Measurements from ENCODE around the gene GBX2. TPM values are rescaled to one million over a fixed set of nuclear protein-coding genes. Genes with fewer than 3 reads are reported as not detected.

Gene GBX2
- total RNA-seq, 1 experiment from 2014 or later = not detected

- peaks cover 57% of the 10 kb centered on the region for H3K27me3 Mint-ChIP-seq (ENCODE audit: insufficient read depth, unreplicated experiment)
- H3K9me3 Mint-ChIP-seq (ENCODE audit: unreplicated experiment) = no peaks in the 10 kb centered on the region
- intact Hi-C loops (cut with micrococcal nuclease) = no loop called here
- no TSS peak for BruUV-seq (replicated peaks)
- POLR2A ChIA-PET = interaction anchor here (0.7 kb wide), 1 partner anchor 266 kb away, joined by 4 read pairs; no protein-coding TSS in a partner anchor
- no peak overlapping the region for H3K27ac Mint-ChIP-seq (ENCODE audit: low read depth, unreplicated experiment)
- H3K36me3 Mint-ChIP-seq (ENCODE audit: insufficient read depth, unreplicated experiment) = no peaks in the 10 kb centered on the region
- CTCF ChIA-PET = interaction anchor here (4.2 kb wide), 1 partner anchor 12 kb away, joined by 14 read pairs; no protein-coding TSS in a partner anchor
- peaks cover 5% of the 10 kb centered on the region for H3K4me1 Mint-ChIP-seq (ENCODE audit: insufficient read depth, unreplicated experiment)
- no peak overlapping the region for H3K4me3 Mint-ChIP-seq (ENCODE audit: unreplicated experiment)
- TF ChIP-seq CTCF (IDR thresholded peaks at IDR 0.05; ENCODE audit: unreplicated experiment) = no peak
- no peak for DNase-seq (ENCODE audit: unreplicated experiment)
Observed at GRCh38 chr2:236169151-236169721, 1.1 kb upstream of the GBX2 start.

- POLR2A ChIA-PET = no interaction called here
- Mint-ChIP-seq H3K27me3 (ENCODE audit: insufficient read depth, unreplicated experiment) (peaks cover 49% of the 10 kb centered on the region), H3K4me3 (ENCODE audit: unreplicated experiment) (no peak overlapping the region)
Observed at GRCh38 chr2:236167297-236168109, 683 bp downstream of the GBX2 start.

GRCh38 chr2:236166796-236167296 lies 1.3 kb downstream of the GBX2 start:
- Mint-ChIP-seq H3K36me3 (ENCODE audit: insufficient read depth, unreplicated experiment) (peaks cover under 1% of the 10 kb centered on the region), H3K9me3 (ENCODE audit: unreplicated experiment) (no peaks in the 10 kb centered on the region), H3K27me3 (ENCODE audit: insufficient read depth, unreplicated experiment) (peaks cover 42% of the 10 kb centered on the region), H3K4me1 (ENCODE audit: insufficient read depth, unreplicated experiment) (peaks cover 5% of the 10 kb centered on the region), H3K27ac (ENCODE audit: low read depth, unreplicated experiment) (no peak overlapping the region), H3K4me3 (ENCODE audit: unreplicated experiment) (no peak overlapping the region)
- intact Hi-C loops (cut with micrococcal nuclease) = no loop called here
- CTCF ChIA-PET = interaction anchor here (1.4 kb wide), 1 partner anchor 388 kb away, joined by 3 read pairs; no protein-coding TSS in a partner anchor
- POLR2A ChIA-PET = no interaction called here
- TF ChIP-seq CTCF (IDR thresholded peaks at IDR 0.05; ENCODE audit: unreplicated experiment) = no peak
- DNase-seq (ENCODE audit: unreplicated experiment) = no peak
- BruUV-seq (replicated peaks) = no TSS peak

More at GRCh38 chr2:236167297-236168109, 683 bp downstream of the GBX2 start:
- CTCF ChIA-PET = no interaction called here
- no peaks in the 10 kb centered on the region for H3K36me3 Mint-ChIP-seq (ENCODE audit: insufficient read depth, unreplicated experiment)
- no peak for TF ChIP-seq CTCF (IDR thresholded peaks at IDR 0.05; ENCODE audit: unreplicated experiment)
- no peak overlapping the region for H3K27ac Mint-ChIP-seq (ENCODE audit: low read depth, unreplicated experiment)
- H3K9me3 Mint-ChIP-seq (ENCODE audit: unreplicated experiment) = no peaks in the 10 kb centered on the region
- intact Hi-C loops (cut with micrococcal nuclease) = no loop called here
- no TSS peak for BruUV-seq (replicated peaks)
- peaks cover 5% of the 10 kb centered on the region for H3K4me1 Mint-ChIP-seq (ENCODE audit: insufficient read depth, unreplicated experiment)
- DNase-seq (ENCODE audit: unreplicated experiment) = no peak
